Lower leg skin (tissue), 3 donors: ENCODE data around the gene NKX6-2.

Source experiments
- POLR2A ChIP-seq, 2 donors: fragments of 450-650 bp; IDR thresholded peaks; one replicate each; pipeline ENCODE4 v1.6.1; 2016 to 2017; ENCODE audit warnings: antibody characterized with exemption in 2 of 2, mild to moderate bottlenecking in 1 of 2, moderate library complexity in 1 of 2
- TF ChIP-seq, protein P1 (sequence below), 3 donors: fragments of 450-650 bp; IDR thresholded peaks; one replicate each; pipeline ENCODE4 v1.5.1; 2016; ENCODE audit warnings: antibody characterized with exemption in 3 of 3, mild to moderate bottlenecking in 3 of 3, moderate library complexity in 2 of 3

DNA sequence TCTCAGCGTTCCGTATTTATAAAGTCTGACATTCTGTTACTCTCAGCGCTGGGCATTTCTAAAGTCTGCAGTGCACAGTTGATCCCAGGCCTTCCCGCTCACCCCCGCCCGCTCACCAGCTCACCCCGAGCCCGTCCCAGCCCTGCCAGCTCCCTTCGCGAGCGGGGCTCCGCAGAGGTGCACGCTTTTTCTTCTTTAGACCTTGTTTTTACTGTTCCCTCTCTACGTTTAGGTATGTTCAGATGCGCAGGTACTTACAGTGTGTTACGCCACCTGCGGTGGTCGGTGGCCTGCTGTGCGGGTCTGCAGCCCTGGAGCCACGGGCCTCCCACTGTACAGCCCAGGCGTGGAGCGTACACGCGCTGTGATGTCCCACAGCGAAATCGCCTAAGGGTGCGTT is 28.8 kb downstream of the NKX6-2 start:
- TF ChIP-seq, protein P1, sequence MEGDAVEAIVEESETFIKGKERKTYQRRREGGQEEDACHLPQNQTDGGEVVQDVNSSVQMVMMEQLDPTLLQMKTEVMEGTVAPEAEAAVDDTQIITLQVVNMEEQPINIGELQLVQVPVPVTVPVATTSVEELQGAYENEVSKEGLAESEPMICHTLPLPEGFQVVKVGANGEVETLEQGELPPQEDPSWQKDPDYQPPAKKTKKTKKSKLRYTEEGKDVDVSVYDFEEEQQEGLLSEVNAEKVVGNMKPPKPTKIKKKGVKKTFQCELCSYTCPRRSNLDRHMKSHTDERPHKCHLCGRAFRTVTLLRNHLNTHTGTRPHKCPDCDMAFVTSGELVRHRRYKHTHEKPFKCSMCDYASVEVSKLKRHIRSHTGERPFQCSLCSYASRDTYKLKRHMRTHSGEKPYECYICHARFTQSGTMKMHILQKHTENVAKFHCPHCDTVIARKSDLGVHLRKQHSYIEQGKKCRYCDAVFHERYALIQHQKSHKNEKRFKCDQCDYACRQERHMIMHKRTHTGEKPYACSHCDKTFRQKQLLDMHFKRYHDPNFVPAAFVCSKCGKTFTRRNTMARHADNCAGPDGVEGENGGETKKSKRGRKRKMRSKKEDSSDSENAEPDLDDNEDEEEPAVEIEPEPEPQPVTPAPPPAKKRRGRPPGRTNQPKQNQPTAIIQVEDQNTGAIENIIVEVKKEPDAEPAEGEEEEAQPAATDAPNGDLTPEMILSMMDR (IDR thresholded peaks at IDR 0.05) = no peak
- TF ChIP-seq POLR2A (IDR thresholded peaks at IDR 0.05) = no peak
